ENCODE results near the gene GNMT. TPM values are rescaled to one million over a fixed set of nuclear protein-coding genes. Genes with fewer than 3 reads are reported as not detected.

The GNMT gene
- 0.26 TPM for polyA plus RNA-seq (2012; ENCODE audit: low read depth, missing spikeins)

GRCh38 chr6:42960243-42961019, at the start of gene GNMT:
GNMT (plus strand) TSS chr6:42960754; CDS start chr6:42960768, 14 bp downstream.
- no peak for DNase-seq (ENCODE audit: insufficient read length, low spot score)
- FAIRE-seq: peak; percentile 51
- TF ChIP-seq TAF1 (IDR thresholded peaks at IDR 0.05; ENCODE audit: low read depth, low read length): no peak
- no peak for TF ChIP-seq POLR2AphosphoS5 (IDR thresholded peaks at IDR 0.05; ENCODE audit: low read depth, low read length)
- no peak for TF ChIP-seq SPI1 (IDR thresholded peaks at IDR 0.05; ENCODE audit: low read depth, low read length)
- TF ChIP-seq PAX5 (IDR thresholded peaks at IDR 0.05; ENCODE audit: insufficient read depth, low read length, severe bottlenecking): no peak
- TF ChIP-seq POLR2A (IDR thresholded peaks at IDR 0.05; ENCODE audit: low read depth, low read length): no peak
- no peak for TF ChIP-seq POU2F2 (IDR thresholded peaks at IDR 0.05; ENCODE audit: low read depth, low read length)

- FAIRE-seq (no peak), DNase-seq (ENCODE audit: insufficient read length, low spot score) (no peak)
- TF ChIP-seq PAX5 (IDR thresholded peaks at IDR 0.05; ENCODE audit: insufficient read depth, low read length, severe bottlenecking) (no peak), SPI1 (IDR thresholded peaks at IDR 0.05; ENCODE audit: low read depth, low read length) (no peak), POLR2AphosphoS5 (IDR thresholded peaks at IDR 0.05; ENCODE audit: low read depth, low read length) (no peak), TAF1 (IDR thresholded peaks at IDR 0.05; ENCODE audit: low read depth, low read length) (no peak), POU2F2 (IDR thresholded peaks at IDR 0.05; ENCODE audit: low read depth, low read length) (no peak), POLR2A (IDR thresholded peaks at IDR 0.05; ENCODE audit: low read depth, low read length) (no peak)
Observed at GRCh38 chr6:42911171-42912021, 49.2 kb upstream of the GNMT start.

GRCh38 chr6:42914546-42914945, 46.0 kb upstream of the GNMT start:
- FAIRE-seq: no peak
- no peak for TF ChIP-seq TAF1 (IDR thresholded peaks at IDR 0.05; ENCODE audit: low read depth, low read length)
- DNase-seq (ENCODE audit: insufficient read length, low spot score): no peak

- DNase-seq (ENCODE audit: insufficient read length, low spot score) (peak; percentile 59), FAIRE-seq (peak; percentile 84)
- TF ChIP-seq POU2F2 (IDR thresholded peaks at IDR 0.05; ENCODE audit: low read depth, low read length): no peak
- TF ChIP-seq SPI1 (IDR thresholded peaks at IDR 0.05; ENCODE audit: low read depth, low read length): no peak
- TF ChIP-seq POLR2AphosphoS5 (IDR thresholded peaks at IDR 0.05; ENCODE audit: low read depth, low read length): no peak
- no peak for TF ChIP-seq POLR2A (IDR thresholded peaks at IDR 0.05; ENCODE audit: low read depth, low read length)
- no peak for TF ChIP-seq TAF1 (IDR thresholded peaks at IDR 0.05; ENCODE audit: low read depth, low read length)
Observed at GRCh38 chr6:42915732-42916131, 44.8 kb upstream of the GNMT start, which contains the start of gene PTCRA. PTCRA (plus strand) TSS chr6:42916053; CDS start chr6:42916070, 17 bp downstream.

GRCh38 chr6:42916288-42916687, 44.3 kb upstream of the GNMT start:
- peak; percentile 54 for FAIRE-seq
- no peak for TF ChIP-seq POU2F2 (IDR thresholded peaks at IDR 0.05; ENCODE audit: low read depth, low read length)
- no peak for TF ChIP-seq TAF1 (IDR thresholded peaks at IDR 0.05; ENCODE audit: low read depth, low read length)
- TF ChIP-seq SPI1 (IDR thresholded peaks at IDR 0.05; ENCODE audit: low read depth, low read length): no peak
- TF ChIP-seq PAX5 (IDR thresholded peaks at IDR 0.05; ENCODE audit: insufficient read depth, low read length, severe bottlenecking): no peak
- no peak for TF ChIP-seq POLR2A (IDR thresholded peaks at IDR 0.05; ENCODE audit: low read depth, low read length)
- no peak for TF ChIP-seq POLR2AphosphoS5 (IDR thresholded peaks at IDR 0.05; ENCODE audit: low read depth, low read length)
- DNase-seq (ENCODE audit: insufficient read length, low spot score): no peak

- TF ChIP-seq SPI1 (IDR thresholded peaks at IDR 0.05; ENCODE audit: low read depth, low read length) (no peak), POLR2A (IDR thresholded peaks at IDR 0.05; ENCODE audit: low read depth, low read length) (no peak), POLR2AphosphoS5 (IDR thresholded peaks at IDR 0.05; ENCODE audit: low read depth, low read length) (no peak)
- DNase-seq (ENCODE audit: insufficient read length, low spot score) (no peak), FAIRE-seq (no peak)
Observed at GRCh38 chr6:42921801-42922200, 38.8 kb upstream of the GNMT start.

GRCh38 chr6:42923666-42924065, 36.9 kb upstream of the GNMT start:
- DNase-seq (ENCODE audit: insufficient read length, low spot score): no peak
- TF ChIP-seq SPI1 (IDR thresholded peaks at IDR 0.05; ENCODE audit: low read depth, low read length): 0 out of 2 replicates have a peak, but pooled peaks have one; percentile 1
- no peak for TF ChIP-seq POLR2AphosphoS5 (IDR thresholded peaks at IDR 0.05; ENCODE audit: low read depth, low read length)
- FAIRE-seq: no peak

GRCh38 chr6:42925248-42925857, 35.2 kb upstream of the GNMT start:
- TF ChIP-seq POU2F2 (IDR thresholded peaks at IDR 0.05; ENCODE audit: low read depth, low read length) (no peak), TAF1 (IDR thresholded peaks at IDR 0.05; ENCODE audit: low read depth, low read length) (no peak), POLR2A (IDR thresholded peaks at IDR 0.05; ENCODE audit: low read depth, low read length) (no peak), PAX5 (IDR thresholded peaks at IDR 0.05; ENCODE audit: insufficient read depth, low read length, severe bottlenecking) (no peak), SPI1 (IDR thresholded peaks at IDR 0.05; ENCODE audit: low read depth, low read length) (no peak), POLR2AphosphoS5 (IDR thresholded peaks at IDR 0.05; ENCODE audit: low read depth, low read length) (no peak)
- DNase-seq (ENCODE audit: insufficient read length, low spot score) (no peak), FAIRE-seq (no peak)

- DNase-seq (ENCODE audit: insufficient read length, low spot score) (peak; percentile 76), FAIRE-seq (peak; percentile 94)
- peak; percentile 70; the same call in 1 of the 2 replicates for TF ChIP-seq POLR2AphosphoS5 (IDR thresholded peaks at IDR 0.05; ENCODE audit: low read depth, low read length)
- no peak for TF ChIP-seq PAX5 (IDR thresholded peaks at IDR 0.05; ENCODE audit: insufficient read depth, low read length, severe bottlenecking)
- TF ChIP-seq TAF1 (IDR thresholded peaks at IDR 0.05; ENCODE audit: low read depth, low read length): peak; percentile 48
- 0 out of 2 replicates have a peak, but pooled peaks have one; percentile 24 for TF ChIP-seq SPI1 (IDR thresholded peaks at IDR 0.05; ENCODE audit: low read depth, low read length)
- TF ChIP-seq POLR2A (IDR thresholded peaks at IDR 0.05; ENCODE audit: low read depth, low read length): peak; percentile 75
- no peak for TF ChIP-seq POU2F2 (IDR thresholded peaks at IDR 0.05; ENCODE audit: low read depth, low read length)
Observed at GRCh38 chr6:42928986-42929820, 31.4 kb upstream of the GNMT start, which contains the start of gene CNPY3. CNPY3 (plus strand) TSS chr6:42929480; CDS start chr6:42929571, 91 bp downstream.

Data from GM12891 (cell line).